HepG2 (cell line): Measurements from ENCODE around the gene SLC38A1. TPM values are rescaled to one million over a fixed set of nuclear protein-coding genes. Genes with fewer than 3 reads are reported as not detected.

Experiments
- ETS1 ChIP-seq: sonication (generic); formaldehyde crosslinking; IDR thresholded peaks from 2 replicates; pipeline ENCODE4 v1.4.0; 2020; ENCODE audit warnings: missing genetic modification reagents
- FOSL2 ChIP-seq: sonication (generic); formaldehyde crosslinking; IDR thresholded peaks from 2 replicates; pipeline ENCODE4 v1.4.0; 2020; ENCODE audit warnings: missing genetic modification reagents
- FOXM1 ChIP-seq: sonication (generic); formaldehyde crosslinking; IDR thresholded peaks from 2 replicates; pipeline ENCODE4 v1.5.0; 2020; ENCODE audit warnings: missing genetic modification reagents
- IKZF1 ChIP-seq: fragments of 450-650 bp; IDR thresholded peaks from 2 replicates; pipeline ENCODE4 v1.7.1; 2016
- NFIB ChIP-seq: sonication (generic); formaldehyde crosslinking; IDR thresholded peaks from 2 replicates; pipeline ENCODE4 v1.9.0; 2021; ENCODE audit warnings: missing genetic modification reagents, mild to moderate bottlenecking, borderline replicate concordance
- NR0B2 ChIP-seq: sonication (generic); formaldehyde crosslinking; IDR thresholded peaks from 2 replicates; pipeline ENCODE4 v1.4.0; 2020; ENCODE audit warnings: mild to moderate bottlenecking, missing genetic modification reagents
- PLSCR1 ChIP-seq: sonication (generic); formaldehyde crosslinking; IDR thresholded peaks from 2 replicates; pipeline ENCODE4 v1.5.0; 2020; ENCODE audit warnings: missing genetic modification reagents, mild to moderate bottlenecking, borderline replicate concordance
- POLR2AphosphoS5 ChIP-seq: IDR thresholded peaks from 2 replicates; pipeline ENCODE4 v1.6.1; 2012; ENCODE audit warnings: low read depth, low read length
- POLR2G ChIP-seq: fragments of 200-400 bp; formaldehyde crosslinking; IDR thresholded peaks from 2 replicates; pipeline ENCODE4 v1.6.1; 2018; ENCODE audit warnings: mild to moderate bottlenecking, low read depth, low read length, moderate library complexity
- SCMH1 ChIP-seq: sonication (generic); formaldehyde crosslinking; IDR thresholded peaks from 2 replicates; pipeline ENCODE4 v1.9.0; 2021; ENCODE audit warnings: missing genetic modification reagents, mild to moderate bottlenecking, borderline replicate concordance
- SIN3A ChIP-seq: IDR thresholded peaks from 2 replicates; pipeline ENCODE4 v1.6.1; 2011; ENCODE audit warnings: low read depth, mild to moderate bottlenecking, control low read depth, low read length, borderline replicate concordance
- SYNCRIP ChIP-seq: fragments of 200-400 bp; formaldehyde crosslinking; IDR thresholded peaks from 2 replicates; pipeline ENCODE4 v1.6.1; 2018; ENCODE audit warnings: mild to moderate bottlenecking, low read depth, low read length; ENCODE audit not compliant: insufficient read depth
- TARDBP ChIP-seq: sonication (generic); formaldehyde crosslinking; IDR thresholded peaks from 2 replicates; pipeline ENCODE4 v1.8.0; 2022; ENCODE audit warnings: mild to moderate bottlenecking, missing genetic modification reagents
- TBL1XR1 ChIP-seq: fragments of 150-350 bp; IDR thresholded peaks from 2 replicates; pipeline ENCODE4 v1.6.1; 2014; ENCODE audit warnings: borderline replicate concordance, low read length; ENCODE audit not compliant: partially characterized antibody
- ZFP91 ChIP-seq: sonication (generic); formaldehyde crosslinking; IDR thresholded peaks from 2 replicates; pipeline ENCODE4 v1.9.0; 2022; ENCODE audit warnings: missing genetic modification reagents, mild to moderate bottlenecking, borderline replicate concordance
- ZNF18 ChIP-seq: sonication (generic); formaldehyde crosslinking; IDR thresholded peaks from 2 replicates; pipeline ENCODE4 v1.8.0; 2022; ENCODE audit warnings: mild to moderate bottlenecking, missing genetic modification reagents; ENCODE audit not compliant: insufficient replicate concordance
- ZNF207 ChIP-seq: fragments of 450-650 bp; IDR thresholded peaks from 2 replicates; pipeline ENCODE4 v1.6.1; 2016; ENCODE audit warnings: antibody characterized with exemption, borderline replicate concordance
- ZNF34 ChIP-seq: sonication (generic); formaldehyde crosslinking; IDR thresholded peaks from 2 replicates; pipeline ENCODE4 v1.4.0; 2020; ENCODE audit warnings: mild to moderate bottlenecking, missing genetic modification reagents, borderline replicate concordance
- ZNF343 ChIP-seq: sonication (generic); formaldehyde crosslinking; IDR thresholded peaks from 2 replicates; pipeline ENCODE4 v1.4.0; 2020; ENCODE audit warnings: mild to moderate bottlenecking, missing genetic modification reagents
- ZNF44 ChIP-seq: sonication (generic); formaldehyde crosslinking; IDR thresholded peaks from 2 replicates; pipeline ENCODE4 v1.5.1; 2020; ENCODE audit warnings: mild to moderate bottlenecking, missing genetic modification reagents
- ZNF549 ChIP-seq: sonication (generic); formaldehyde crosslinking; IDR thresholded peaks from 2 replicates; pipeline ENCODE4 v1.5.0; 2020; ENCODE audit warnings: missing genetic modification reagents
- ZNF878 ChIP-seq: sonication (generic); formaldehyde crosslinking; IDR thresholded peaks from 2 replicates; pipeline ENCODE4 v1.8.1; 2023; ENCODE audit warnings: mild to moderate bottlenecking, missing genetic modification reagents, moderate library complexity
- ZSCAN31 ChIP-seq: sonication (generic); formaldehyde crosslinking; IDR thresholded peaks from 2 replicates; pipeline ENCODE4 v1.5.0; 2020; ENCODE audit warnings: low read depth, mild to moderate bottlenecking, missing genetic modification reagents
- ZZZ3 ChIP-seq: sonication (generic); formaldehyde crosslinking; IDR thresholded peaks from 2 replicates; pipeline ENCODE4 v1.4.0; 2020; ENCODE audit warnings: missing genetic modification reagents, mild to moderate bottlenecking, borderline replicate concordance
- polyA plus RNA-seq, 8 experiments: library from polyadenylated mRNA; depleted of rRNA in 3 of 8; stranded (reverse) in 7 of 8; unstranded in 1 of 8; fragments of >200 nt; fragmentation: Illumina TruSeq in 4 of 8; extraction: Trizol in 4 of 8; gene quantifications; 2 replicates each; pipeline versions ENCODE4 v1.2.1 to v1.2.3, GENCODE V29; 2011 to 2016; ENCODE audit warnings: low read depth in 4 of 8, missing spikeins in 1 of 8, mixed read lengths in 1 of 8; ENCODE audit not compliant: insufficient read depth in 1 of 8
- total RNA-seq, 5 experiments: library from RNA; depleted of rRNA; stranded (reverse); fragments of >200 nt; fragmentation: Illumina TruSeq; extraction: Trizol; gene quantifications; 2 replicates each; pipeline ENCODE4 v1.2.3, GENCODE V29; 2016; ENCODE audit warnings: low read depth in 1 of 5

SLC38A1 gene
- total and polyA plus RNA-seq, 2 of the 13 experiments (the other 11 are each of a cell fraction or from before 2014, with no cell fraction given), result 47.0 to 50.6 TPM

- TF ChIP-seq SIN3A (peak; percentile 71; the same call in 1 of the 2 replicates), IKZF1 (no peak), ZNF34 (peak; percentile 46; the same call in 1 of the 2 replicates), TBL1XR1 (no peak), ZNF44 (no peak), ZSCAN31 (CRISPR knock-in tag) (peak; percentile 94), FOSL2 (CRISPR knock-in tag) (peak; percentile 22; the same call in 1 of the 2 replicates), ZNF18 (CRISPR knock-in tag) (peak; percentile 88), ZNF878 (CRISPR knock-in tag) (peak; percentile 86; the same call in 1 of the 2 replicates), ZZZ3 (CRISPR knock-in tag) (peak; percentile 56; the same call in 1 of the 2 replicates), NR0B2 (CRISPR knock-in tag) (peak; percentile 96), ETS1 (CRISPR knock-in tag) (peak; percentile 56; the same call in 1 of the 2 replicates), NFIB (CRISPR knock-in tag) (peak; percentile 90), POLR2AphosphoS5 (no peak; the same call in 1 of the 2 replicates), ZNF549 (CRISPR knock-in tag) (no peak), POLR2G (peak; percentile 89), TARDBP (CRISPR knock-in tag) (peak; percentile 80), ZNF343 (CRISPR knock-in tag) (peak; percentile 90), SCMH1 (CRISPR knock-in tag) (no peak), SYNCRIP (no peak), PLSCR1 (peak; percentile 87; the same call in 1 of the 2 replicates), ZNF207 (no peak), ZFP91 (peak; percentile 91), FOXM1 (CRISPR knock-in tag) (no peak)
Measured at GRCh38 chr12:46268583-46269428, at the start of gene SLC38A1 (continued).
